HepG2 (cell line): ENCODE measurements around the gene MAN2B2. TPM values are rescaled to one million over a fixed set of nuclear protein-coding genes. Genes with fewer than 3 reads are reported as not detected.

Source experiments
- ARNT ChIP-seq: fragments of 450-650 bp; IDR thresholded peaks from 2 replicates; pipeline ENCODE4 v1.6.1; 2017
- GATAD1 ChIP-seq: IDR thresholded peaks from 2 replicates; pipeline ENCODE4 v1.6.1; 2016; ENCODE audit warnings: missing genetic modification reagents, missing compliant biosample characterization
- HNF4G ChIP-seq, 2 experiments: sonication (generic) in 1 of 2; formaldehyde crosslinking in 1 of 2; IDR thresholded peaks; 2 replicates each; pipeline versions ENCODE4 v1.4.0 to v1.6.1; 2011 to 2020; ENCODE audit warnings: borderline replicate concordance in 2 of 2, low read depth in 2 of 2, mild to moderate bottlenecking in 2 of 2, low read length in 1 of 2, missing genetic modification reagents in 1 of 2, moderate library complexity in 1 of 2
- KLF6 ChIP-seq: IDR thresholded peaks from 2 replicates; pipeline ENCODE4 v1.8.0; 2016; ENCODE audit warnings: missing biosample characterization, missing genetic modification reagents
- RAD21 ChIP-seq: fragments of 450-650 bp; formaldehyde crosslinking; IDR thresholded peaks from 2 replicates; pipeline ENCODE4 v1.5.0; 2020; ENCODE audit warnings: mild to moderate bottlenecking
- SIN3B ChIP-seq: fragments of 150-350 bp; IDR thresholded peaks from 2 replicates; pipeline ENCODE4 v1.6.1; 2014; ENCODE audit warnings: low read length
- SKI ChIP-seq: fragments of 450-650 bp; IDR thresholded peaks from one replicate; pipeline ENCODE4 v1.6.1; 2018; ENCODE audit warnings: mild to moderate bottlenecking; ENCODE audit not compliant: partially characterized antibody
- SP140L ChIP-seq: sonication (generic); formaldehyde crosslinking; IDR thresholded peaks from 2 replicates; pipeline ENCODE4 v1.4.0; 2020; ENCODE audit warnings: missing genetic modification reagents, borderline replicate concordance
- SUZ12 ChIP-seq: fragments of 150-350 bp; IDR thresholded peaks from 2 replicates; pipeline ENCODE4 v1.6.1; 2014; ENCODE audit warnings: low read depth, low read length
- TBL1XR1 ChIP-seq: fragments of 150-350 bp; IDR thresholded peaks from 2 replicates; pipeline ENCODE4 v1.6.1; 2014; ENCODE audit warnings: borderline replicate concordance, low read length; ENCODE audit not compliant: partially characterized antibody
- ZFP37 ChIP-seq: sonication (generic); formaldehyde crosslinking; IDR thresholded peaks from 2 replicates; pipeline ENCODE4 v1.4.0; 2020; ENCODE audit warnings: missing genetic modification reagents, borderline replicate concordance
- ZFP41 ChIP-seq: sonication (generic); formaldehyde crosslinking; IDR thresholded peaks from 2 replicates; pipeline ENCODE4 v1.4.0; 2020; ENCODE audit warnings: mild to moderate bottlenecking, missing genetic modification reagents, borderline replicate concordance
- ZMYM2 ChIP-seq: sonication (generic); formaldehyde crosslinking; IDR thresholded peaks from 2 replicates; pipeline ENCODE4 v1.8.0; 2022; ENCODE audit warnings: mild to moderate bottlenecking, missing genetic modification reagents
- ZNF264 ChIP-seq: sonication (generic); formaldehyde crosslinking; IDR thresholded peaks from 2 replicates; pipeline ENCODE4 v1.4.0; 2020; ENCODE audit warnings: missing genetic modification reagents
- ZNF337 ChIP-seq: sonication (generic); formaldehyde crosslinking; IDR thresholded peaks from 2 replicates; pipeline ENCODE4 v1.5.1; 2020; ENCODE audit warnings: missing genetic modification reagents, low read depth, mild to moderate bottlenecking, borderline replicate concordance
- ZNF496 ChIP-seq: sonication (generic); formaldehyde crosslinking; IDR thresholded peaks from 2 replicates; pipeline ENCODE4 v1.8.1; 2023; ENCODE audit warnings: mild to moderate bottlenecking, moderate library complexity, missing genetic modification reagents; ENCODE audit not compliant: insufficient replicate concordance
- ZNF549 ChIP-seq: sonication (generic); formaldehyde crosslinking; IDR thresholded peaks from 2 replicates; pipeline ENCODE4 v1.5.0; 2020; ENCODE audit warnings: missing genetic modification reagents
- ZNF598 ChIP-seq: sonication (generic); formaldehyde crosslinking; IDR thresholded peaks from 2 replicates; pipeline ENCODE4 v1.5.1; 2020; ENCODE audit warnings: mild to moderate bottlenecking, missing genetic modification reagents, borderline replicate concordance
- ZNF841 ChIP-seq: sonication (generic); formaldehyde crosslinking; IDR thresholded peaks from 2 replicates; pipeline ENCODE4 v1.8.1; 2023; ENCODE audit warnings: missing genetic modification reagents, borderline replicate concordance
- ZSCAN22 ChIP-seq: sonication (generic); formaldehyde crosslinking; IDR thresholded peaks from 2 replicates; pipeline ENCODE4 v1.4.0; 2020; ENCODE audit warnings: mild to moderate bottlenecking, missing genetic modification reagents
- polyA plus RNA-seq, 8 experiments: library from polyadenylated mRNA; depleted of rRNA in 3 of 8; stranded (reverse) in 7 of 8; unstranded in 1 of 8; fragments of >200 nt; fragmentation: Illumina TruSeq in 4 of 8; extraction: Trizol in 4 of 8; gene quantifications; 2 replicates each; pipeline versions ENCODE4 v1.2.1 to v1.2.3, GENCODE V29; 2011 to 2016; ENCODE audit warnings: low read depth in 4 of 8, missing spikeins in 1 of 8, mixed read lengths in 1 of 8; ENCODE audit not compliant: insufficient read depth in 1 of 8
- total RNA-seq, 5 experiments: library from RNA; depleted of rRNA; stranded (reverse); fragments of >200 nt; fragmentation: Illumina TruSeq; extraction: Trizol; gene quantifications; 2 replicates each; pipeline ENCODE4 v1.2.3, GENCODE V29; 2016; ENCODE audit warnings: low read depth in 1 of 5
- TF ChIP-seq, protein P1 (sequence below): sonication (generic); formaldehyde crosslinking; IDR thresholded peaks from 2 replicates; pipeline ENCODE4 v1.5.0; 2020; ENCODE audit warnings: mild to moderate bottlenecking, missing genetic modification reagents
- TF ChIP-seq, protein P2 (sequence below): sonication (generic); formaldehyde crosslinking; conservative IDR thresholded peaks from 2 replicates; pipeline ENCODE4 v1.4.0; 2020; ENCODE audit warnings: missing genetic modification reagents
- TF ChIP-seq, protein P3 (sequence below): sonication (generic); formaldehyde crosslinking; IDR thresholded peaks from 2 replicates; pipeline ENCODE4 v1.5.0; 2020; ENCODE audit warnings: missing genetic modification reagents, mild to moderate bottlenecking, borderline replicate concordance
- TF ChIP-seq, protein P4 (sequence below): sonication (generic); formaldehyde crosslinking; IDR thresholded peaks from 2 replicates; pipeline ENCODE4 v1.5.1; 2020; ENCODE audit warnings: missing genetic modification reagents, mild to moderate bottlenecking, borderline replicate concordance

Gene MAN2B2
- total and polyA plus RNA-seq, 2 of the 13 experiments (the other 11 are each of a cell fraction or from before 2014, with no cell fraction given), result 4.8 to 5.4 TPM

DNA sequence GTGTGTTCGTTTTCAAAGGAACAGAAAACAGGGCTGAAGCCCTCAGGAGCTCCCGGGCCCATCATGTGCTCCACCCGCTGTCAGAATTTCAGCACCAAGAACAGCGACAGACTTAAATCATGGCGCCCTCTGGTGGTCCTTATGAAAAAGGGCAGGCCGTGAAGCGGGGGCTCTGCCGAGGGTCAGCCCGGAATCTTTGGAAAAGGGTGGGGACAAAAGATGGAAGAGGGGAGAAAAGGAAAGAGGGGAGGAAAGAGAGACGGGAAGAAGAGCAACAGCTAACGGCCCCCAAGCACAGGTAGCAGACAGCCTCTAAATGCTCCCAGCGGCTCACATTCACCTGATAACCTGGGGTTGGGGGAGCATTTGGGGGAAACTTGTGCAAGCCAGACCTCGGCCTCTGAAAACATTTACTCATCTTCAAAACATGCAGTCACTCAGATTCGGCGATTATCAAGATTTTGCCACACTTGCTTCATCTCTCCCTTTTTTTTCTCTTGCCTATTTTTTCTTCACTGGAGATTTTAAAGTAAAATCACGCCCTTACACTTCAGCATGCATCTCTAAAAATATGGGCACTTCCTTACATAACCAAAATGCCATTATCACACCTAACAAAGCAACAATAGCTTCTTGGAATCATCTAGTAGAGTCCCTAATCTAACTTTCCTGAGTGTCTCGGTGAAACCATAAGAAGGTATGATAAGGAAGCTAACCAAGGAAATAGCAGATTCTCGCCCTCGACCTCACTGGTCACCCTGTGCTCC lies 28.1 kb upstream of the MAN2B2 start (continued):
- TF ChIP-seq ZNF337 (no peak), ZFP41 (peak; percentile 64; the same call in 1 of the 2 replicates), ZNF496 (CRISPR knock-in tag) (no peak), ARNT (no peak), RAD21 (CRISPR knock-in tag) (peak; percentile 67), ZMYM2 (no peak), SKI (no peak), ZSCAN22 (no peak), SP140L (CRISPR knock-in tag) (peak; percentile 61; the same call in 1 of the 2 replicates), HNF4G (IDR thresholded peaks at IDR 0.05; ENCODE audit: borderline replicate concordance, low read depth, low read length) (no peak), HNF4G (CRISPR knock-in tag; IDR thresholded peaks at IDR 0.05; ENCODE audit: borderline replicate concordance, low read depth) (no peak), ZNF549 (no peak), ZNF598 (CRISPR knock-in tag) (0 out of 2 replicates have a peak, but pooled peaks have one; percentile 55), TBL1XR1 (no peak), SUZ12 (0 out of 2 replicates have a peak, but pooled peaks have one; percentile 1), KLF6 (peak; percentile 98), SIN3B (no peak), GATAD1 (CRISPR knock-in tag) (peak; percentile 56; the same call in 1 of the 2 replicates), ZNF841 (CRISPR knock-in tag) (no peak), ZFP37 (CRISPR knock-in tag) (peak; percentile 84; the same call in 1 of the 2 replicates), ZNF264 (peak; percentile 88)
- TF ChIP-seq, protein P1, sequence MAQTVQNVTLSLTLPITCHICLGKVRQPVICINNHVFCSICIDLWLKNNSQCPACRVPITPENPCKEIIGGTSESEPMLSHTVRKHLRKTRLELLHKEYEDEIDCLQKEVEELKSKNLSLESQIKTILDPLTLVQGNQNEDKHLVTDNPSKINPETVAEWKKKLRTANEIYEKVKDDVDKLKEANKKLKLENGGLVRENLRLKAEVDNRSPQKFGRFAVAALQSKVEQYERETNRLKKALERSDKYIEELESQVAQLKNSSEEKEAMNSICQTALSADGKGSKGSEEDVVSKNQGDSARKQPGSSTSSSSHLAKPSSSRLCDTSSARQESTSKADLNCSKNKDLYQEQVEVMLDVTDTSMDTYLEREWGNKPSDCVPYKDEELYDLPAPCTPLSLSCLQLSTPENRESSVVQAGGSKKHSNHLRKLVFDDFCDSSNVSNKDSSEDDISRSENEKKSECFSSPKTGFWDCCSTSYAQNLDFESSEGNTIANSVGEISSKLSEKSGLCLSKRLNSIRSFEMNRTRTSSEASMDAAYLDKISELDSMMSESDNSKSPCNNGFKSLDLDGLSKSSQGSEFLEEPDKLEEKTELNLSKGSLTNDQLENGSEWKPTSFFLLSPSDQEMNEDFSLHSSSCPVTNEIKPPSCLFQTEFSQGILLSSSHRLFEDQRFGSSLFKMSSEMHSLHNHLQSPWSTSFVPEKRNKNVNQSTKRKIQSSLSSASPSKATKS (CRISPR knock-in tag), result no peak
- TF ChIP-seq, protein P2, sequence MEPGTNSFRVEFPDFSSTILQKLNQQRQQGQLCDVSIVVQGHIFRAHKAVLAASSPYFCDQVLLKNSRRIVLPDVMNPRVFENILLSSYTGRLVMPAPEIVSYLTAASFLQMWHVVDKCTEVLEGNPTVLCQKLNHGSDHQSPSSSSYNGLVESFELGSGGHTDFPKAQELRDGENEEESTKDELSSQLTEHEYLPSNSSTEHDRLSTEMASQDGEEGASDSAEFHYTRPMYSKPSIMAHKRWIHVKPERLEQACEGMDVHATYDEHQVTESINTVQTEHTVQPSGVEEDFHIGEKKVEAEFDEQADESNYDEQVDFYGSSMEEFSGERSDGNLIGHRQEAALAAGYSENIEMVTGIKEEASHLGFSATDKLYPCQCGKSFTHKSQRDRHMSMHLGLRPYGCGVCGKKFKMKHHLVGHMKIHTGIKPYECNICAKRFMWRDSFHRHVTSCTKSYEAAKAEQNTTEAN, result peak; percentile 82; the same call in 1 of the 2 replicates
- TF ChIP-seq, protein P3, sequence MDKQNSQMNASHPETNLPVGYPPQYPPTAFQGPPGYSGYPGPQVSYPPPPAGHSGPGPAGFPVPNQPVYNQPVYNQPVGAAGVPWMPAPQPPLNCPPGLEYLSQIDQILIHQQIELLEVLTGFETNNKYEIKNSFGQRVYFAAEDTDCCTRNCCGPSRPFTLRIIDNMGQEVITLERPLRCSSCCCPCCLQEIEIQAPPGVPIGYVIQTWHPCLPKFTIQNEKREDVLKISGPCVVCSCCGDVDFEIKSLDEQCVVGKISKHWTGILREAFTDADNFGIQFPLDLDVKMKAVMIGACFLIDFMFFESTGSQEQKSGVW (CRISPR knock-in tag), result no peak
- TF ChIP-seq, protein P4, sequence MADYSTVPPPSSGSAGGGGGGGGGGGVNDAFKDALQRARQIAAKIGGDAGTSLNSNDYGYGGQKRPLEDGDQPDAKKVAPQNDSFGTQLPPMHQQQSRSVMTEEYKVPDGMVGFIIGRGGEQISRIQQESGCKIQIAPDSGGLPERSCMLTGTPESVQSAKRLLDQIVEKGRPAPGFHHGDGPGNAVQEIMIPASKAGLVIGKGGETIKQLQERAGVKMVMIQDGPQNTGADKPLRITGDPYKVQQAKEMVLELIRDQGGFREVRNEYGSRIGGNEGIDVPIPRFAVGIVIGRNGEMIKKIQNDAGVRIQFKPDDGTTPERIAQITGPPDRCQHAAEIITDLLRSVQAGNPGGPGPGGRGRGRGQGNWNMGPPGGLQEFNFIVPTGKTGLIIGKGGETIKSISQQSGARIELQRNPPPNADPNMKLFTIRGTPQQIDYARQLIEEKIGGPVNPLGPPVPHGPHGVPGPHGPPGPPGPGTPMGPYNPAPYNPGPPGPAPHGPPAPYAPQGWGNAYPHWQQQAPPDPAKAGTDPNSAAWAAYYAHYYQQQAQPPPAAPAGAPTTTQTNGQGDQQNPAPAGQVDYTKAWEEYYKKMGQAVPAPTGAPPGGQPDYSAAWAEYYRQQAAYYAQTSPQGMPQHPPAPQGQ, result no peak
